ENCODE measurements around the gene RGPD8. TPM values are rescaled to one million over a fixed set of nuclear protein-coding genes. Genes with fewer than 3 reads are reported as not detected.
"Not testable (repeated sequence)": the region's sequence is repeated elsewhere in the genome, so short reads cannot be mapped to it uniquely, and the experiment has no call there.

RGPD8 gene
- total RNA-seq, 1 experiment from 2014 or later, result 1.4 TPM

DNA sequence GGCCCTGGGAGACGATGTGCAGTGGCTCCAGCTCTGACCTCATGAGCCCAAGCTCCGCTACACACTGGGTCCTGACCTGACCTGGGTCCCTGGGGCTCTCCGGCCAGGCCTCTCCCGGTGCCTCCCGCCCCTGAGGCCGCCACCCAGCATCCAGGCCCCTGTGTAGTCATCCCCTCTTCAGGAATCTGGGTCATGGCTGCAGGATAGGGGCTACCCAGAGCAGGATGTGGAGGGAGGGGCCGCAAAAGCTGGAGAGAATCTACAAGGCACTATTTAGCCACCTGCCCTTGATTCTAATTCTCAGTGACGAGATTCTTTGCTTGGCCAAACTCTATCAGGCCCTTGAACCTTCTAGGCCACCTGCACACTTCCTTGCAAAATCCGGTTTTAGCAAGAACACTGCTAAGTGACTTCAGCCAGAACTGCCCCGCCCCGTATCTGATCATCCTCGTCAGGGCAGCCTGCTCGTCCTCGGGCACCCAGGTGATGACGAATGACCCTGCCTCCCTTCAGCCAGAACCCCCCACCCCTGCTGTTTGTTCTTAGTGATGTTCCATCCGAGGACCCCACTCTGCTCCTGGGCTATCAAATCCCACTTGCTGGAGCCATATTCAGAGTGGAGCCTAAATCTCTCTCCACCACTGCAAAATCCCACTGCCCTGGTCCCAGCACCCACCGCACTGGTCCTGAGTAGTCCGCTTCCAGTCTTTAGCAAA, 2.4 kb upstream of the RGPD8 start:
- not testable (repeated sequence) for DNase-seq (ENCODE audit: low read depth)

DNA sequence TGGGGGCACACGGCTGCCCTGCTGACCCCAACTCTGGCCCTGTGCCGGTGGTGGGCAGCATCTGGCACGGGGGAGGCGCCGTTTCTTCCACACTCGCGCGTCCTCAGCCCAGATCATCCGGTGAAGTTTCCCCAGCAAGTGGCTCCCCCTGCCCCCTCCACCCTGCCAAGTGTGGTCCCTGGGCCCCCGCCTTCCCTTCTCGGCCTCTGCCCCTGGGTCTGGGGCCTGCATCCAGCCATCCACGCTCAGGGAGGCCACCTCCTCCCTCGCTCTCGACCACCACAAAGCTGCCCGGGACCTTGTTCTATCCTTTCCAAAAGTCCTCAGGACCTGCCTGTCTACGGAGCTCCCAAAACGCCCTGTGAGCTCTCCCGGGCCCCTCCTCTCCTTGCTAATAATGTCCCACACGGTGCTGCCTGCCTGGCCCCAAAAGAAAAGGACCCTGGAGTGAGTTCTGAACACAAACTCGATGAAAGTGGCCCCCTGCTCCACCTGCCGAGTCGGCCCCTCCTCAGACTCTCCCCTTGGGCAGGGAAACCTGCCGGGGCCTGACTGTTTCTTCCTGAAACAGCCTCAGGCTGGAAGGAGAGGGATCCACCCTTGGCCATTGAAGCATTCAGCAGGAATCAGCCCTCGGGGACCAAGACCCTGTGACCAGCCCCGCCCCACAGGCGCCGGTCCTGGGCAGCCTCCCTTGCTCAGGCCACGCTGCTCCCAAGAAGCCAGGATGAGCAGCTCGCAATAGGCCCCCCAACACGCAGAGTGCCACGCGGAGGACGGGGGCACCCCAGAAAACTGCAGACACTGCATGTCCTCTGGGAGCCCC, 1.7 kb upstream of the RGPD8 start:
- DNase-seq (ENCODE audit: low read depth), result not testable (repeated sequence)

DNA sequence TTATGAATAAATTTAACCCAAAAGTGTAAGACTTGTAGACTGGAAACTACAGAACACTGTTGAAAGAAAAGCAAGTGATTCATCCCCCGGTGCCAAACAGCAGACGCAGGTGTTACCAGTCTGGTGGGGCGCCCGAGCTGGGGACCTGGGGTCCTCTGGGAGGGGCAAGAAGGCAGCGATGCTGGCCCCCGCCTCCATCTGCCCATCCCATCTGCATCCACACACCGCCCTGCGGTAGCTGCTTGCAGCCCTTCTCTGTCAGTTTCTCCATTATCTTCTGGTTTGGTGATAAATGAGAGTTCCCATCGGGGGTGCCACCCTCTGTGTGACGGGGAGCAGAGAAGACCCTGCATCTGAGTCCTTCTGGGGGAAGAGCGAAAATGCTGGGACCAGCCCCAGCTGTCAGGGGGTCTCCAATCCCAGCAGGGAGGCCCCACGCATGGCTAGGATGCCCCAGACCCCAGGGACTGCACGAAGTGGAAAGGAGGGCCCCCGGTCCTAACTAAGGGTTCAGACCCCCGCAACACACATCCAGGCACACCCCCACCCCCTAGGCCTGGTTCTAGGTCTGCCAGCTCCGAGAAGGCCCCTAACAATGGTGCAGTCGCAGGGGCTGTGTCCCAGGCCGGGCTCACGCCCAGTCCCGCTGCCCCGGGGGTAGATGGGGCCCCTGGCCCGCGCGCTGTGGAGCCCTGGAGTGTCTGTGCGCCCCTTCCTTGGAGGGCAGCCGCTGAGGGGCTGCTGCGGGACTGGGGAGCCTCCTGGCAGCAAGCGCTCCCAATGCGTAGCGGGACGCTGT, 686 bp upstream of the RGPD8 start:
- DNase-seq (ENCODE audit: low read depth), result no peak

DNA sequence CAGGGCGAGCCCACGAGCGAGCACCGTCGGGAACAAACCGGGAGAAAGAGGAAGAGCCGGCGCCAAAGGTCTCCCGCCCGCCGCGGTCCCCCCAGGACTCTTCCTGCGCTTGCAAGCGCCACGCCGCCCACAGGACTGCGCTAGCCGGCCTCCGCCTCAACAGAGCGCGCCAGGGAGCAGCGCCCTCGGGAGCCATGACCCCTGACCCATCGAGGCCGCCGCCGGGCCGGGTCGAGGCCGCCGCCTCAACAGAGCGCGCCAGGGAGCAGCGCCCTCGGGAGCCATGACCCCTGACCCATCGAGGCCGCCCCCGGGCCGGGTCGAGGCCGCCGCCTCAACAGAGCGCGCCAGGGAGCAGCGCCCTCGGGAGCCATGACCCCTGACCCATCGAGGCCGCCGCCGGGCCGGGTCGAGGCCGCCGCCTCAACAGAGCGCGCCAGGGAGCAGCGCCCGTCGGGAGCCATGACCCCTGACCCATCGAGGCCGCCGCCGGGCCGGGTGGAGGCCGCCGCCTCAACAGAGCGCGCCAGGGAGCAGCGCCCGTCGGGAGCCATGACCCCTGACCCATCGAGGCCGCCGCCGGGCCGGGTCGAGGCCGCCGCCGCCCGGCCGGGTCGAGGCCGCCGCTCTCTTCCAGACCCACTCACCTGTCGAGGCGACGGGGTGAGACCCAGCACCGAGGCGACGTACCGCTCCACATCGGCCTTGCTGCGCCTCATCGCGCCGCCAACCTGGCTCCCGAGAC, 538 bp downstream of the RGPD8 start:
- not testable (repeated sequence) for DNase-seq (ENCODE audit: low read depth)

DNA sequence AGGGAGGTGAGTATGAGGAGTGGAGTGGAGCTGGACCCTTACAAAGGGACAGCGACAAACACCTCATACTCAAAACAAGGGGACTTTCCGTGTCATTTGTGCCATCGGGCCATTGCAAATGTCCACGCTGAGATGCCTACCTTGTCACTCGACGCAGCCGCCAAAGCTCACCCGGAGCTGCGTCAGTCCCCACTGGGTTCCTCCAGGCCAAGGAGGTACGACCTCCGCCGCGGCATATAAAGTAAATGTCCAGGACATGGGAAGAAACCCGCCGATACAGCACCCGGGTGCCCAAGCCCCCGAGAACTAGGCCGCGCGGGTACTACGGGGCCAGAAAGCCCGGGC, 1.1 kb downstream of the RGPD8 start:
- not testable (repeated sequence) for DNase-seq (ENCODE audit: low read depth)

DNA sequence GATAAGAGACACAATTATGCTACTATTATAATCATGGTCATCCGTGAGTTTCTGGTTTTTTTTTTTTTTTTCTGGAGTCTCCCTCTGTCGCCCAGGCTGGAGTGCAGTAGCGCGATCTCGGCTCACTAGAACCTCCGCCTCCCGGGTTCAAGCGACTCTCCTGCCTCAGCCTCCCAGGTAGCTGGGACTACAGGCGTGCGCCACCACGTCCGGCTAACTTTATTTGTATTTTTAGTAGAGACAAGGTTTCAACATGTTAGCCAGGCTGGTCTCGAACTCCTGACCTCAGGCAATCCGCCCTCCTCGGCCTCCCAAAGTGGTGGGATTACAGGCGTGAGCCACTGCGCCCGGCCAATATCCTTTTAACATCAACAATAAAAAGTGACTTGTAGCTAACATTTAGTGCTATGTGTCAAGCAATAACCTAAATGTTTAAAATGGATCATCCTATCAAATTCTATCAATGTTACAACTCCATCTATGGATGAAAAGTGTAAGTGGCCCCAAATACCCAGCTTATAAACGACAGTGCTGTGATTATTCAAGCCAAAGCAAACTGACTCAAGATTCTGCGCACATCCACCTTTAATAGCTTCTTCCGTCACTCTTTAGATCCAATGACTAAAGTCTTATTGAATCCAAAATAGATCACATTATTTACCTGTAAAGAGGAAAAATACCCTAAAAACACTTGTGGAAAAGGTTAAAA, 1.7 kb downstream of the RGPD8 start:
- not testable (repeated sequence) for DNase-seq (ENCODE audit: low read depth)

DNA sequence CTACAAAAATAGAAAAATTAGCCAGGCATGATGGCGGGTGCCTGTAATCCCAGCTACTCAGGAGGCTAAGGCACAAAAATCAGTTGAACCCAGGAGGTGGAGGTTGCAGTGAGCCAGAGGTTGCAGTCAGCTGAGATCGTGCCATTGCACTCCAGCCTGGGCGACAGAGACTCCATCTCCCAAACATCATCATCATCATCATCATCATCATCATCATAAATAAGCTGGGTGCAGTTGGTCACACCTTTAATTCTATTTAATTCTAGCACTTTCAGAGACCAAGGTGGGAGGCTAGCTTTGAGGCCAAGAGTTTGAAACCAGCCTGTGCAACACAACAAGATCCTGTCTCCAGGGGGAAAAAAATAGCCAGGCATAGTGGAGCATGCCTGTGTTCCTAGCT, 8.9 kb downstream of the RGPD8 start:
- DNase-seq (ENCODE audit: low read depth), result not testable (repeated sequence)

DNA sequence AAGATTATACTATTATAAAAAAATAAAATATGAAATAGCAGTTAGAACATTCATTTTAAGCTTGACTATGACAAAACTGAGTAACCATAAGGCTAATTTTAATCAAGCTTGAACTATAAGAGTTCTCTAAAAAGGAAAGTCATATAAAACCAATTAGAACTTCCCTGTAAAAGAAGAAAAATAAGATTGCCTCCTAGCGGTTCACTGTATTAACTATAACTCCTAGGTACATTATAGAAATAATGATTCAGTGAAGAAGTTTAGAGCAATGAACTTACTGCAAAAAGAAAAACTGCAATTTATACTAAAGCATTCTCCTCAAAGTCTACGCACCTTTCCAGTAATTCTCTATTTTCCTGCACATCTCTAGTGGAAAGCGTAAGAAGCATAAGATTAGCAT, 16.6 kb downstream of the RGPD8 start:
- DNase-seq (ENCODE audit: low read depth), result not testable (repeated sequence)

DNA sequence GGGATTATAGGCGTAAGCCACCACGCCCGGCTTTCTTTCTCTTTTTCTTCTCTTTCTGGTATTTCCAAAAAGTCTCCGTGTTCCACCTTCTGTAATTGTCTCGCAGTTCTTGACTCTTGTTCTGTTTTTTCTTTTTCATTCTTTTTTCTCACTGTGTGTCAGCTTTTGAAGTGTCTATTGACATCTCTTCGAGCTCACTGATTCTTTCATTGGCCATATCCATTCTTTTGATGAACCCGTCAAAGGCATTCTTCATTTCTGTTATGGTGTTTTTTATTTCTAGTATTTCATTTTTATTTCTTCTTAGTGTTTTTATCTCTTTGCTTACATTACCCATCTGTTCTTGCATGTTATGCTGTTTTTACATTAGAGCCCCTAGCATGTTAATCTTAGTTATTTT, 73.4 kb downstream of the RGPD8 start:
- DNase-seq (ENCODE audit: low read depth), result not testable (repeated sequence)

DNA sequence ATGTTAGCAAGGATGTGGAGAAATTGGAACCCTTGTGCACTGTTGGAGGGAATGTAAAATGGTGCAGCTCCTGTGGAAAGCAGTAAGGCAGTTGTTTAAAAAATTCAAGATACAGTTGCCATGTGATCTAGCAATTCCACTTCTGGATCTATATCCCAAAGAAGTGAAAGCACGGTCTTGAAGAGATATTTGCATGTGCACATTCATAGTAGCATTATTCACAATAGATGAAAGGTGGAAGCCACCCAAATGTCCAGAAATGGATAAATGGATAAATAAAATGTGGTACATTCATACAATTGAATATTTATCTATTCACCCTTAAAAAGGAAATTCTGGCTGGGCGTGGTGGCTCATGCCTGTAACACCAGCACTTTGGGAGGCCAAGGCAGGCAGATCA, 79.1 kb downstream of the RGPD8 start:
- DNase-seq (ENCODE audit: low read depth), result not testable (repeated sequence)

DNA sequence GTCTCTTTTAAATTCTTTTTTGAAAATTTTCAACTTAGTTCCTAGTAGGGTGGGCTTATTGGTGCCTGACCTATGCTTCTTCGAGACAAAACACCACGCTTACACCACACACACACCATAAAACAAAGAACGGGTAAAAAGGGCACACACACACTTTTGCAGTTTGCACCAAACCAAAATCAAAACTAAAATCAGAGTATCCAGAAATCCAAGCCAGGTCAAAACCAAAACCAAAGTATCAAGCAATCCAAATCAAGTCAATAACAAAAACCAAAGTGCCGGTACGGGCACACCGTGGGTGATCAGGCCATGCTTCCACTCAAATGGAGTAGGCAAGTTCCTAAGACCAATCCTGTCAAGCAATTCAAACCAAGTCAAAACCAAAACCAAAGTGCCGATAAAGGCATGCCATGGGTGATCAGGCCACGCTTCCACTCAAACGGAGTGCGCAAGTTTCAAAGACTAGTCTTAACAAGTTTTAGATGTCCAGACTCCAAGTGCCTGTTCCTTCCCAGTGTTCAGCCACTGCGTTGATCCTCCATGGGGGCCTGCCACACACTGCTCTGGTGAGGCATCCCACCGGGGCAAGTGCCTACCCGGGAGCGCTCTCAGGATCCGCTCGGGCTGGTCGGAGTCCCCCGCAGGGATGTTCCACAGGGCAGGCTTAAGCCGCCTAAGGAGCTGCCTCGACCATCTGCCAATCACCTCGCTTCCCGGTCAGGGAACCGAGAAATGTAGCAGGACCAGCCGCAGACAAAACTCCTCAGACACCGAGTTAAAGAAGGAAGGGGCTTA, 80.4 kb downstream of the RGPD8 start:
- DNase-seq (ENCODE audit: low read depth), result not testable (repeated sequence)

DNA sequence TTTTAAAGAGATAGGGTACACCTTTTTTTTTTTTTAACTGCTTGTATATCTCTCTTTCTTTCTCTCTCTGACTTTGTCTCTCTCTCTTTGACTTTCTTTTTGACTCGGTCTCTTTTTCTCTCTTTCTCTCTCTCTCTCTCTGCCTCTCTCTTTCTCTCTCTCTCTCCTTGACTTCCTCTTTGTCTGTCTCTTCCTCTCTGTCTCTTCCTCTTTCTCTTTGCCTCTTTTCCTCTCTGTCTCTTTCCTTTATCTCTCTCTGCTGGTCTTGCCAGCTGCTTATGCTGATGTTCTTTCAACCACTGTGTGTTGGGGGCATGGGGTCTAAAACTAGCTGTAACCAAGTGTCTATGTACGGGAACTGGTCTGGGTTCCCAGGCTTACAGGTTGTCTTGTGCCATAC, 81.2 kb downstream of the RGPD8 start:
- DNase-seq (ENCODE audit: low read depth), result not testable (repeated sequence)

DNA sequence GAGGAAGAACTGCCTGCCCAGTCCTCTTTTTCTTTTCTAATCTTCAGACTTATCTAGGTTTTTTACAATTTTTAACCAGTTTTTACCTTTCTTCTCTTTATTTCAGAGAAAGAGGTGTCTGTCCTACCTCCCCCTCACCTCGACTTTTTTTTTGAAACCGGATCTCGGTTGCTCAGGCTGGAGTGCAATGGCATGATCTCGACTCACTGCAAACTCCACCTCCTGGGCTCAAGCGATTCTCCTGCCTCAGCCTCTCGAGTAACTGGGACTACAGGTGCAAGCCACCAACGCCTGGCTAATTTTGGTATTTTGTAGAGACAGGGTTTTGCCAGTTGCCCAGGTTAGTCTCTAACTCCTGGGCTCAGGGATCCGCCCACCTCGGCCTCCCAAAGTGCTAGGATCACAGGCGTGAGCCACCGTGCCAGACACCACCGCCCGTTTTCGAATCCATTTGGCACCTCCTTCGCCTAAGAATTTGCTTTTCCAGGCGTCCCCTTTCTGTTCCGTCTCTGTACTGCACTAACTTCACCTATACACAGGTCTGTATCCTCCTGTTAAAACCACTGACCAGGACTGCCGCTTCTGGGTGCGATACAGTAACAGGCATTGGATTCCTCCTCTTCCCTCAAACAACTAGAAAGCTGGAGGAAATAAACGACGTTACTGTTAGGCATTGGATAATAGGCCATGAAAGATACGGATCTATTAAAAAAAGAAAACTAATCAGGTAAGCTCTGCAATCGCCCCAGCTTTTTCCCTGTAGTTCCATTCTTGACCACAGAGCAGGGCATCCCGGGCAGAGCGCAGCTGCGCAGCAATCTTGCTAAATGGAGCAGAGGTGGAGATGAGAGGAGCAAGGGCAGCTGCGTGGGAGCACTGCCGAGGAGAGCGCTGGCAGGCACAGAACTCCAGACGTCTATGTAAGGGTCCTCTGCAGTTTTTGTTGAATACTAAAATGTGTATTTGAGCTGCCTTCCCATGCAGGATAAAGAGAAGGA, 88.1 kb downstream of the RGPD8 start:
- DNase-seq (ENCODE audit: low read depth), result no peak

DNA sequence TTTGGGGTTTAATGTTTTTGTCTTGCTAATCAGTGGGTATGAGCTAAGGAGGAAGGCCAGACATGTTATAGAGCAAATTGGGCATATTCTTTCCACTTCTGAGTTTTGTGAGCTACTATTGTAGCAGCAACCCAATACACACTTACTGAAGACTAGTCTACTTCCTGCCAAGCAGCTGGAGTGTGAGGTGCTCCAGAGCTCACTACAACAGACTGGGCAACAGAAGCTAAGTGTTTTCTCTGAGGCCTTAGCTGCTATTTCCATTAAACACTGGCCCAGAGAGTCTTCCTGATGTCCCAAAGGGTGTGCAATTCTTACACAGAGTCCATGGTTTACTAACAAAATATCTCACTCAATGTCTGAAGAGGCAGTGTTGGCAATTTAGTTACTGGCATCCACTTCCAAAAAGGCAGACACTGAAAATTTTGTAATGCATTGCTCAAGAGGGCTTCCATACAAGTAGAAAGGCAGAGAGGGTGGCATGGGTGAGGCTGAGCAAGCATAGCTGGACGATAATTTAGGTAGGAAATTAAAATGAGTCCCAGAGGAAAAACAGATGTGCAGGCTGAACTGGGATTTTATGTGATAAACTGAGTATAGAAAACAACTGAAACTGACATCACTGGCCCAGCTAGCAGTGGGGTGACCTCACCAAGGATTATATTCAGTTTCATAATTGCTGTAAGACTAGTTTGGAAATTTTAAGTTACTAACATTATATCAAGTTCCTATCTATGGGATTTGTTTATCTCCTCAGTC, 89.4 kb downstream of the RGPD8 start:
- no peak for DNase-seq (ENCODE audit: low read depth)

DNA sequence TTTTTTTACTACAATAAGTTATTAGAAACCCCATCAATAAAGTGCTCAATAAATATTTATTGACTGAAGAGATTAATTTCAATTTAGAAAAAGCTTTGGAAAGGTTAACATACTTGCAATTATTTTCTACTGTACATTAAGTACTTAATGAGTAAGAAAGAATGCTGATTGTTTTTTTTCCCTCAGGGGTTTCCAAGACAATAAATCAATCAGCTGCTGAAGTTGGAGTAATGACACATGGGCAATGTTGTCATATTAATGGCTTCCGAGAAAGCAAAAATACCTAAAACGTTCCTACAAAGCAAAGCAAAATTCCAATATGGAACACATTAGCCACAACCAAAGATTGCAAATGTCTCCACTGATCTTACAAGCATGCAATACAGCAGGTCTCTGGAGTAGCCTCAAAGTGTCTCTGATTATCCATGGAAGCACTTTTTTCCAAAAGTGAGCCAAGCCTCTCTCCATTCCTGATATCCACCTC, 91.3 kb downstream of the RGPD8 start:
- DNase-seq (ENCODE audit: low read depth), result peak; percentile 30

DNA sequence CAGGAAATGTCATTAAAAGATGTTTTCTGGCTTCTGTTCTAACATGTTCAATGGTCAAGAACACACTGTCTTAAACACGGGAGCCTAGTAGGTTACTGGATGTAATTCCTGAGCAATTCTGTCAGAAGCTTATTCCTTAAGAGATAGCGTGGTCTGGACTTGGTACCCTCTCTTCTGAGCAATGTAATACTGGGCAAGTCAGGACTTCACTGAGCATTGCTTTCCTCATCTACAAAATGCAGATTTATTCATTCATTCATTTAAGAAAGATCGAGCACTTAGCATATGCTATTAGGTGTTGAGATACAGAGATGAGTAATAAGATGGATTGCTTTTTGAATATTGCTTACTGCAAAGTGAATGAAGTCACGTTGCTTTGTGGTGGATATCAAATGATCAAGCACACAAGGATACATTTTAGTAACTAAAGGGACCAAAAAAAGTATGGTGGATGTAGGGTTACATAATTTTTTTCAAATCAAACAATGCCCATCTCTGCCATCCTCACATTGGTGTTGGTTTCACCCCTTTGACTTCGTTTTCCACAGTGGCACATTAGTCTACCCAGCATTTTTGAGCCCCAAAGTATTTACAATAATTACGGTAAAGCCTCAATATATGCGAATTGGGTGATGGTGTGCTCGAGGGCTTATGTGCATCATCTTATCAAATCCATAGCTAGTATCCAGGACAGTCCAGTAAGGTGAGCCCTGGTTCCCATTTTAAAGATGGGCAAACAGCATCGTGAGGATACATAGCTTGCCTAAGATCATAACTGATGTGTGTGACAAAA, 92.8 kb downstream of the RGPD8 start:
- no peak for DNase-seq (ENCODE audit: low read depth)

DNA sequence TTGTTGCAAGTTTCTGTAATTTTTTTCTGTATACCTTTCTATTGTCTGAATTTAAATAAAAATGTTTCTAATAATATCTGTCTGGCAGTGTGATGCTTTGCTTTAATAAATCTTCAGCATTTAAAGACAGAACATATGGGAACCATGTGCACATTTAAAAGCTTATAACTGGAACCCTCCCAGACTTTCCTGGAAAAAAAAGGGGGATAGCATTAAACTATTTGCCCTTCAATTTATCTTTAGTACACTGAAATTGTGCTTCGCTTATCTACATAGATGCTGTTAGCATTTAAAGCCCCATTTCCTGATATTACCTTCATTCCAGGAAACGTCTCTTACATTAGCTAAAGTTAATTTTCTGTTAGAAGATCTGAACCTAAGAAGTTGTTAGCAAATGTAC, 93.5 kb downstream of the RGPD8 start:
- DNase-seq (ENCODE audit: low read depth), result no peak

Data from M059J (cell line).